ENCODE results near the gene MOSPD3. TPM values are rescaled to one million over a fixed set of nuclear protein-coding genes. Genes with fewer than 3 reads are reported as not detected.
A peak's percentile ranks its signal among the peaks of the same experiment; 100 is the strongest.

Gene MOSPD3
- total RNA-seq, 2 donors from 2014 or later, result 15.3 to 18.6 TPM

GRCh38 chr7:100574362-100575205 is 37.8 kb upstream of the MOSPD3 start:
- peak in 1 of 2 donors; percentile 7 for DNase-seq
- ATAC-seq, result no peak
- intact Hi-C loops (cut with DNase I, micrococcal nuclease), result no loop called here

DNA sequence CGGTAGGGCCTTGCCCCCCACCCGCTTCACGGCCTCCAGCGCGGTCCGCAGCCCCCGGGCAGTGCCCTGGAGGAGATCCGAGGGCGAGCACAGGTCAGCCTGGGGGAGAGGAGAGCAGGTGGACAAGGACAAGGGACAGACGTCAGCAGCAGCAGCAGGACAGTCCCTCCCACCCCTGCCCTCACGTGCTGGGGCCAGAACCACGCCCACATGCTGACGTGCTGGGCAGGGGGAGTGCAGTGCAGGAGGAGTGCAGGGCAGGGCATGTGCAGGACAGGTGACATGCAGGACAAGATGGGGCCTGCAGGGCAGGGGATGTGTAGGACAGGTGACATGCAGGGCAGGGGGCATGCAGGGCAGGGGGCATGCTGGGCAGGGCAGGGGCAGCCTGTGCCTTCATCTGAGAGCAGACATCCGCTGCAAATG is 37.1 kb upstream of the MOSPD3 start:
- intact Hi-C loops (cut with DNase I, micrococcal nuclease), result no loop called here
- DNase-seq, result no peak
- ATAC-seq, result peak; percentile 34

- ATAC-seq, result no peak
- intact Hi-C loops (cut with DNase I, micrococcal nuclease), result no loop called here
Measured at GRCh38 chr7:100575746-100576383, 36.5 kb upstream of the MOSPD3 start.

GRCh38 chr7:100576384-100576993 is 35.9 kb upstream of the MOSPD3 start:
- ATAC-seq, result no peak
- intact Hi-C loops (cut with DNase I, micrococcal nuclease), result no loop called here
- DNase-seq, result no peak

More at GRCh38 chr7:100575746-100576383, 36.5 kb upstream of the MOSPD3 start:
- no peak for DNase-seq

DNA sequence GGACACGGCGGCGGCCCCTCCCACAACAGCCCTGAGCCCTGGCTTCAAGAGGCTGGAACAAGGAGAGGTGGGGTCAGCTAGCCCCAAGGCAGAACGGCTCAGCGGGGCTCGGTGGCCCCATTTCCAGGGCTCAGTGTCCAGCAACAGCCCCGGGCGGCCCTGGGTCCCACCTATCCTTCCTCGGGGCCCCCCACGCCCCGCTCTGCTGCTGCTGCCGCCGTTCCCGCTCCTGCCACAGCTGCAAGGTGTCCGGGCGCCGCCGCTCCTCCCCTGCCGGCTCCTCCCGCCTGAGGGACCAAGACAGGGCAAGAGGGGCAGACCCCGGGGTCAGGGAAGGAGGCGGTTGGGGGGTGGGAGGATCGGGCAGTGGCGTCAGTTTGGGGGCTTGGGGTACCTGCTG is 35.2 kb upstream of the MOSPD3 start:
- ATAC-seq, result no peak

DNA sequence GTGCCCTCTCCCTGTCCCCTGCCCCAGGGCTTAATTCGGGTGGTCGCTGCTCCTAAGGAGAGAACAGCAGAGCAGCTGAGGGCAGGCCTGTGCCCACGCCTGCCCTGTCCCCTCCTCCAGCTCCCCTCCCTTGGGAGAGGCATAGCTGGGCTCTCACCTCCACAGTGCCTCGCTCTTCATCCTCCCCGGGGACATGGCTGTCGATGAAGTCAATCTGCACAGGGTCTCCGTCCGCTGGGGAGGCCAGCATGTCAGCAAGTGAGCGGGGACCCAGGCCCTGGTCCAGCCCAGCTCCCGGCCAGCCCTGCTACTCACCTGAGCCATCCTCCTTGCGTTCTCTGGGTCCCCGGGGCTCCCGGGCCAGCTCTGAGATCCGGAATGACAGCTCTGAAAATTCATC is 34.8 kb upstream of the MOSPD3 start:
- ATAC-seq (no peak), DNase-seq (no peak)
- intact Hi-C loops (cut with DNase I, micrococcal nuclease), result no loop called here

More for the DNA sequence above, 35.2 kb upstream of the MOSPD3 start:
- intact Hi-C loops (cut with DNase I, micrococcal nuclease), result no loop called here
- no peak for DNase-seq

DNA sequence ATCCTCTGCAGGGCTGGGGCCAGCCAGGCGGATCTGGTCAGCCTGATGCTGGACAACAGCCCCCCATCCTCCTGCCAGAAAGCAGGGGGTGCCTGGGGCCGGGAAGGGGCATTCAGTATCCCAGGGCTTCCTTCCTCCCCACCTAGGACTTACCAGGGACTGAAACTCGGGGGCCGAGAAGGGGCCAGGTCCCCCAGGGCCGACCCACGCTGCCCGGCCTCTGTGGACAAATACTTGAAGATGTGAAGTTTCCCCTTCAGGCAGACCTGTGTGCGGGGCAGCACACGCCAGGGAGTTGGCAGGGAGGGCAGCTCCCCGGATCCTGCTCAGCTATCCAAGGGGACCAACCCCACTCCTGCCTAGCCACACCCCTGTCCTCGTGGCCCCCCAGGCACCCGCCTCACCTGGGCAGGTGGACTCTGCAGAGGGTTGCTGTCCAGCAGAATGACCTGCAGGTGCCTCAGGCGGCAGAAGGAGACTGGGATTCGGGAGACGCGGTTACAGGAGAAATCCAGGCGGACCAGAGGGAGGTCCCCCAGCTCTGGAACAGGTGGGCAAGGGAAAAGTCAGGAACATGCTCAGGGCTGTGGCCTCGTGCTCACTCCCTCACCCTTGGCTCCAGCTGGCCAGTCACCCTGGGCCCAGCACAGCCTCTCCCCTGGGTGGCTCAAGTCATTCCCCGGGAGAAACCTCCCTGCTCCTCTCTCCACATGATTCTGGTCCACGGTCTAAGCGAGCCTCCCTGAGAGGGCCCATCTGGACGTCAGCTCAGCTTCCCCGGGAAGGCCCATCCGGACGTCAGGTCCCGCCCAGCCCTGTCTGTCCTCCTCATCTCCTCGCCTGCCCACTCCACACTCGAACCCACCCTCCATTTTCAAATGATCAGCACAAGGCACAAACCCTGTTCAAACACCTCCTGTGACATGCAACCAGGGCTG is 33.8 kb upstream of the MOSPD3 start:
- DNase-seq (no peak), ATAC-seq (no peak)
- intact Hi-C loops (cut with DNase I, micrococcal nuclease), result no loop called here

GRCh38 chr7:100580466-100581283 is 31.7 kb upstream of the MOSPD3 start:
- DNase-seq, result no peak
- no peak for ATAC-seq
- intact Hi-C loops (cut with DNase I, micrococcal nuclease), result loop anchor here in 1 of 2 donors (10.0 kb wide), 1 partner anchor 104 kb away; no protein-coding TSS in a partner anchor

- ATAC-seq (no peak), DNase-seq (no peak)
- intact Hi-C loops (cut with DNase I, micrococcal nuclease), result loop anchor here in 1 of 2 donors (10.0 kb wide), 1 partner anchor 103 kb away; no protein-coding TSS in a partner anchor
Measured at GRCh38 chr7:100582041-100582579, 30.2 kb upstream of the MOSPD3 start.

DNA sequence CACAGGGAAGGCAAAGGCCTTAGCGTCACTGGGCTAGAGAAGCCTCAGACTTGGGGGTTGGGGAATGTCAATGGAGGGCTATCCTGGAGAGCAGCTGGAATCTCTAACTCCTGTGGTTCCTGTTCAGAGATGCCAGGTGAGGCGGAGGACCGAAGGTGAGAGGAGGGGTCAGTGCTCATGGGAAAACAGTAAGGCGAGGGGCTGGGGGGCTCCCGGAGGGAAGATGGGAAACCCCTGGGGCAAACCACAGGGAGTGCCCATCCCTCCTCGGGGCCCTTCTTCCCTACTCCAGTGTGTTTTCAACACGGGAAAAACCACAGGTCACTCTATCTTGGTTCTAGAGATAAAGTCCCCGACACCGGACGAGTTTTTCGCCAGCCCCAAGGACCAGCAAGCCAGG is 29.7 kb upstream of the MOSPD3 start:
- no peak for ATAC-seq
- intact Hi-C loops (cut with DNase I, micrococcal nuclease), result loop anchor here in 1 of 2 donors (10.0 kb wide), 1 partner anchor 102 kb away; no protein-coding TSS in a partner anchor
- DNase-seq, result no peak

- intact Hi-C loops (cut with DNase I, micrococcal nuclease), result loop anchor here in 1 of 2 donors (10.0 kb wide), 1 partner anchor 101 kb away; no protein-coding TSS in a partner anchor
- DNase-seq, result peak; percentile 72 to 73
- no peak for ATAC-seq
Measured at GRCh38 chr7:100583132-100584053, 28.9 kb upstream of the MOSPD3 start.

GRCh38 chr7:100584054-100584682 is 28.2 kb upstream of the MOSPD3 start:
- intact Hi-C loops (cut with DNase I, micrococcal nuclease), result loop anchor here in 1 of 2 donors (10.0 kb wide), 1 partner anchor 101 kb away; no protein-coding TSS in a partner anchor
- DNase-seq (peak; percentile 34), ATAC-seq (no peak)

DNA sequence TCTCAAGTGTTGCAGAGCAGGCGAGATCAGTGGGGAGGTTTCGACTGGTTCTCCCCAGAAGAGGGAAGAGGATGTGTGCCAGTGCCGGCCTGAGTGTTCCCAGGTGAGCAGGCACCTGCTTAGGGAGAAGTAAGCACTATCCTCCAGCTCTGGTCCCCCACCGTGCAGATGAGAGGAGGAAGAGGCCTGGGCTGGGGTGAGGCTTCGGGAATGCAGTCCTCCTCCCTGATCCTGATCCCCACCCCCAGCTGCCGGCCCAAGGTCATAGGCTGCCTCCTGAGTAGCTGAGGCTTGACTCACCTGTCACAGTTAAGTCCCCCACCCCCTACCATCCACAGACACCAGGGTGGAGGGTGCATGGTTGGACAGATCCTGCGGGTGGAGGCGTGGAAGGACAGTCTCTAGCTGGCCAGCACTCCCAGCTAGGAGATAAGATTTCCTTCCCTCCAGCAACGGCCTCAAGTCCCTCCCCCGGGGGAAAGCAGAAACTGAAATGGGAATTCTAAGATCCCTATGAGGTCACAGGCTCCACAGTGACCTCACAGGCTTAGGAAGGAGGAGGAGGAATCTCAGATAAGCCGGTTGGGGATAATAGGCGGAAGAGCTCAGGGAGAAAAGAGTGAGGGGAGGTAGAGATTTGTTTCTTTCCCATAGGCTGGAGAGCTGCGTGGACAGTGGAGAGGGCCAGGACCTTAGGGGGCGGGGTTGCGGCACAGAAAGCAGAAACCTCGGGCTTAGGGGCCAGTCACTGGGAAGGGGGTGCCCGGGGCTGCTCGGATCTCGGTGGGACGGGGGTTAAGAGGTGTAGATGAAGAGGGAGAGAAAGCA is 27.4 kb upstream of the MOSPD3 start:
- DNase-seq (peak; percentile 72 to 85), ATAC-seq (peak; percentile 31)
- intact Hi-C loops (cut with DNase I, micrococcal nuclease), result loop anchor here in 1 of 2 donors (10.0 kb wide), 1 partner anchor 100 kb away; no protein-coding TSS in a partner anchor

DNA sequence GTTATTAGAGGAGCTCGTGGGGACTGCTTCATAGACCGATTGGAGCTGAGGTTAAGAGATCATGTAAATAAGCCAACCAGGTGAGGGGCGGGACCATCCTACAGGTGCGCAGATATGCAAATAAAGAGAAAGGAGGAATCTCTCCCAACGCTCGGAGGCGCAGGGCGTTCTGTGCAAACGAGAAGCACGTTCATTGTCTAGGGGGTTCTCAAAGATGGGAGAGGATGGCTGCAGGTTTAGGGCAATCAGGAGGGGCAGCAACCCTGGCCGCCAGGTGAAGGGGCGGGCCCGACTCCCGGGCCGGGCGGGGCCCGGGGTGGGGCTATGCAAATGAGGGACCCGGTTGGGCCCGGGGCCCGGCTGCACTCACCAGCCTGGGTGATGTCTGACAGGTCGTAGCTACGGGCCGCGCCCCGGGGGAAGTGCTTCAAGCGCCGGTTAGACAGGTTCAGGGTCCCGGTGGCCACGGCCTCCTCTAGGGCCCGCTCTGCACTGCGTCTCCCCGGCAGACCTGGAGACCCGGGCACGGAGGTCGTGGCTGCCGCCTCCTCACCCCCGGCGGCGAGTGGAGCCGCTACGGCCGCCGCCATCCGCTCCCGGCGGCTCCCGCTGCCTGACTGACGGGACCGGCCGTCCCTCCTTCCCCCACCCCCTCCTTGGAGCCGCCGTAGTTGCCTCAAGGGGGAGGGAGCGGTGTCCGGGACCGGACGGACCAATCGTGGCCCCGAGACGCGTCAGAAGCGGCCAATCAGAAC is 26.7 kb upstream of the MOSPD3 start, which contains the start of gene LRCH4:
Gene LRCH4 (minus strand): TSS at position 619 of the 755 bp plus-strand sequence. CDS start 29 bp downstream, at position 590.
- peak; percentile 77 for ATAC-seq
- peak; percentile 70 to 82 for DNase-seq
- intact Hi-C loops (cut with DNase I, micrococcal nuclease), result loop anchor here in 1 of 2 donors (10.0 kb wide), 1 partner anchor 99 kb away; no protein-coding TSS in a partner anchor
